Activated CD4-positive, alpha-beta T cell treated with anti-CD3 and anti-CD28 coated beads, Interleukin-2, Interleukin-6, amounts not matched to agents 100 ng/mL and 50 ng/mL, durations not matched to agents 16 hours and 8 hours (primary cell): ENCODE measurements around the gene PDE4D.

Experiments
- DNase-seq: peaks from one replicate; pipeline ENCODE4 v3.0.0-alpha.2; 2020

The PDE4D gene

GRCh38 chr5:59157068-59157467 is 736.5 kb downstream of the PDE4D start:
- DNase-seq: no peak

- peak; percentile 7 for DNase-seq
Observed at GRCh38 chr5:59152701-59153245, 740.8 kb downstream of the PDE4D start.

- DNase-seq: no peak
Observed at GRCh38 chr5:59151162-59151889, 742.2 kb downstream of the PDE4D start.

GRCh38 chr5:59149827-59150226 is 743.7 kb downstream of the PDE4D start:
- DNase-seq: no peak

- DNase-seq: no peak
Observed at GRCh38 chr5:59149271-59149670, 744.3 kb downstream of the PDE4D start.

- no peak for DNase-seq
Observed at GRCh38 chr5:59146729-59147128, 746.8 kb downstream of the PDE4D start.

GRCh38 chr5:59143926-59144333 is 749.6 kb downstream of the PDE4D start:
- no peak for DNase-seq

GRCh38 chr5:59142927-59143326 is 750.6 kb downstream of the PDE4D start:
- no peak for DNase-seq

- no peak for DNase-seq
Observed at GRCh38 chr5:59142138-59142537, 751.4 kb downstream of the PDE4D start.

- DNase-seq: no peak
Observed at GRCh38 chr5:59140133-59140532, 753.4 kb downstream of the PDE4D start.

- no peak for DNase-seq
Observed at GRCh38 chr5:59139695-59140094, 753.8 kb downstream of the PDE4D start.

- no peak for DNase-seq
Observed at GRCh38 chr5:59138509-59138908, 755.0 kb downstream of the PDE4D start.

- DNase-seq: no peak
Observed at GRCh38 chr5:59137846-59138245, 755.7 kb downstream of the PDE4D start.

- DNase-seq: no peak
Observed at GRCh38 chr5:59136549-59136948, 757.0 kb downstream of the PDE4D start.

- no peak for DNase-seq
Observed at GRCh38 chr5:59134471-59135163, 758.9 kb downstream of the PDE4D start.

- DNase-seq: no peak
Observed at GRCh38 chr5:59133764-59134261, 759.7 kb downstream of the PDE4D start.

- no peak for DNase-seq
Observed at GRCh38 chr5:59132131-59132530, 761.4 kb downstream of the PDE4D start.

GRCh38 chr5:59130431-59130830 is 763.1 kb downstream of the PDE4D start:
- DNase-seq: no peak

GRCh38 chr5:59128646-59129290 is 764.8 kb downstream of the PDE4D start:
- no peak for DNase-seq

- no peak for DNase-seq
Observed at GRCh38 chr5:59126708-59127573, 766.6 kb downstream of the PDE4D start.

- no peak for DNase-seq
Observed at GRCh38 chr5:59126016-59126707, 767.4 kb downstream of the PDE4D start.
